CD4-positive, alpha-beta T cell treated with Interferon alpha-2 for 1 hour (primary cell): Measurements from ENCODE around the gene CECR2.
"Not testable (repeated sequence)": the region's sequence is repeated elsewhere in the genome, so short reads cannot be mapped to it uniquely, and the experiment has no call there.

Source experiments
- DNase-seq, 2 donors: peaks; one replicate each; pipeline ENCODE4 v3.0.0-alpha.2; 2020 to 2022

Gene CECR2

GRCh38 chr22:17407643-17408042 lies 38.4 kb downstream of the CECR2 start:
- DNase-seq, result no peak

- DNase-seq, result no peak
Measured at GRCh38 chr22:17410576-17410975, 41.3 kb downstream of the CECR2 start.

DNA sequence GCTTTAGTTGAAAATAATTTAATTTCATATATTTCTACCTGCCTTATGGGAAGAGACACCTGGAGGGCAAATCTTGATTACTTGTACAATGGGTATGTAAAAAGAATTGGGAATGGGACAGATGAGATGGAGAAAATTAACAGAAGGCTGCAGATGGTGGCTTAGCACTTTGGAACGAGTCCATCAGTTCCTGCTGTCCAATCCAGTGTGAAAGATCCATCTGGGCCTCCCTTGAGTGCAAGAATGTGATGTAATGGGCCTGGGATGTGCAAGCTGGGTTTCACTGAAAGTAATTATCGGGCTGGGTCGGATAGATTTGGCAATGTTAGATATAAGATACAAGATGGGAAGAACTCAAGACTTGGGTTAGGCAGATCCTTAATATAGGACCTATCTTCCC lies 42.0 kb downstream of the CECR2 start:
- DNase-seq, result no peak

- DNase-seq, result no peak
Measured at GRCh38 chr22:17412232-17412631, 43.0 kb downstream of the CECR2 start.

GRCh38 chr22:17418890-17419324 lies 49.6 kb downstream of the CECR2 start:
- no peak for DNase-seq

DNA sequence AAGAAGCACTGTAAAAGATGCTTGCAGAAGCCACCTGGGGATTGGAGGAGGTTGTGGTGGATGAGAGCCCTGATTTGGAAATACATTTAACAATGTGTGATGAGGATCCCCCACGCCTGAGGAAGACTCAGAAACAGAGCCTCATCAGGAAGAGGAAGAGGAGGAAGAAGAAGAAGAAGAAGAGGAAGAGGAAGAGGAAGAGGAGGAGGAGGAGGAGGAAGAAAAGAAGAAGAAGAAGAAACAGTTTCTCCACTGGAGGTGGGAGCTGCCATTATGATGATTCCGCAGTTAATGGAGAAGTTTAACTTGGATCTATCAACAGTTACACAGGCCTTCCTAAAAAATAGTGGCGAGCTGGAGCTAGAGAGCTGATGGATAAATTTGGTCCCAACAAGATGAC lies 50.1 kb downstream of the CECR2 start:
- DNase-seq, result no peak

GRCh38 chr22:17422736-17423343 lies 53.6 kb downstream of the CECR2 start:
- no peak for DNase-seq

DNA sequence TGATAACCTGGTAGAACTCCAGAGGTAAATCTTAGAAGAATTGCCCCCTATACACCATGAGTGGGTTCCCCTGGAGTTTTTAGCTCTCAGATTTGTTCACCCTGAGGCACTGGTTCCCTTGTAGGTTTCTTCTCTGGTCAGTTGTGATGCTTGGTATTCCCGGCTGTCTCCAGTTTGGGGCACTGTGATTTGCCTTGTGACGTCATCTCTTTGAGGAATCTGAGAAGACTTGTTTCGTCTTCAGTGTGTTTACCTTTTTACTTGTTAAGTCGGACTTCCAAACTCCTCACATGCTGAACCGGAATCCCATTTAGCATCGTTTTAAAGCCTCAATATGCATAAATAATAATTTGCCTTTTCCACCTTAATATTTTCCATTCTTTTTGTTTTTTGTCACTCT lies 54.4 kb downstream of the CECR2 start:
- no peak for DNase-seq

GRCh38 chr22:17427528-17427927 lies 58.3 kb downstream of the CECR2 start:
- not testable (repeated sequence) for DNase-seq

DNA sequence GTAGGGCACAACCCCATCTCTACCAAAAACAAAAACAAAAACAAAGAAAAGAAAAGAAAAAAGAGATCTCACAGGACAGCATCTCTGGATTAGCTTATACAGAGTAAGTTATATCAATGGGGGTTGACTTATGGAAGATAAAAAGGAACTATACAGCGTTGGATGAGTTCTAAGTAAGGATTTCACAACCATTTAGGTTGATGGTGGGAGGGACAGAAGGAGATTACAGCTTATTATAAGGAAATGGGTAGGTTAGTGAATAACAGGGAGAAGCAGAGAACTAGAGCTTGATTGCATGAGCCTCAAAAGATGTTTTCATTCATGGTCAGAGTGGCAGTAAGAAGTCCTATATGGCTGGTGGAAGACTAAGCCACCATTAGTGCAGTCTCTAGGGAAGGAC lies 60.3 kb downstream of the CECR2 start:
- no peak for DNase-seq

GRCh38 chr22:17430412-17430811 lies 61.2 kb downstream of the CECR2 start:
- no peak for DNase-seq

- DNase-seq, result no peak
Measured at GRCh38 chr22:17431179-17431578, 61.9 kb downstream of the CECR2 start.

- no peak for DNase-seq
Measured at GRCh38 chr22:17434856-17435255, 65.6 kb downstream of the CECR2 start.

DNA sequence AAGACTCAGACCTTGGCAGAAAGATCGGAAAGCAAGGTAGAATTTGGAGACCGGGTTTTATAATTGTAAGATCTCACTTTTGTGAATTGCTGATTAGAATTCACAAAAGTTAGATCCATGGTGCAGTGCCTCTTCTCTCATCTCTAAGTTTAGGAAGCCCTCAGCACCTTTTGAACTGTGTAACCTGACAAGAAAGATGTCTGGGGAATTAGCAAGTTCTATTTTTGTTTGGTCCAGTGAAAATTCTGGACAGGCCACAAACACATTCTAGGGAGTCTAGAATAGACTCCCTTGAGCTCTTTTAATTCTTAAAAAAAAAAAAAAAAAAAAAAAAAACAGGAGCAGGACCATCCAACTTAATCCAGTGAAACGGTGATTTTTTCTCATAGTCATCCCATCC lies 66.1 kb downstream of the CECR2 start:
- no peak for DNase-seq

DNA sequence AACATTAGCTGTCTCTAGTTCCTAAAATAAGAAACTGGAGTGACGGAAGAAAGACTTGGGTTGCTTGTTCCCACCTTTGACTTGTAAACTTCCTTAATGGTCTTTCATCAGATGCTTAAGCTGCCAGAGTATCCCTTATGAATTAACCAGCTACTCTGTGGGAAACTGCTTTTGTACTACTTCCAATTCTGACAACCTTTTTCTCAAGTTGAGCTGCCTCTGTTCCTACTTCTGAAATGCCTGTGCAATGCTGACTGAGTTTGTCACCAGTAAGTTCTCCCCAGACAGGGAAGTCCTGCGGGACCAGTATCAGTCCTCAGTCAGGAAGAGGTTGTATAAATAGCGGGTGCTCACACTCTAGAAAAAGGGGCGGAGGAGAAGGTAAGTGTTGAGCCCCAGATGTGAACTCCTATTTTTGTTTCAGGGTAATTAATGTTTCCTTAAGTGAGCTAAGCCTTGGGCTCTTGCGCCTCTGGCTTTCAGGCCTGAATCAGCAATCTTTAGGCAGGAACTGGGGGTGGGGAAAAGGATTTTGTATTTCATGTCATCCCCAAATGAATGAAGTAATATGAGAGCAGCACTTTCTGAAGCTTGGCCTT lies 67.2 kb downstream of the CECR2 start:
- DNase-seq, result no peak

DNA sequence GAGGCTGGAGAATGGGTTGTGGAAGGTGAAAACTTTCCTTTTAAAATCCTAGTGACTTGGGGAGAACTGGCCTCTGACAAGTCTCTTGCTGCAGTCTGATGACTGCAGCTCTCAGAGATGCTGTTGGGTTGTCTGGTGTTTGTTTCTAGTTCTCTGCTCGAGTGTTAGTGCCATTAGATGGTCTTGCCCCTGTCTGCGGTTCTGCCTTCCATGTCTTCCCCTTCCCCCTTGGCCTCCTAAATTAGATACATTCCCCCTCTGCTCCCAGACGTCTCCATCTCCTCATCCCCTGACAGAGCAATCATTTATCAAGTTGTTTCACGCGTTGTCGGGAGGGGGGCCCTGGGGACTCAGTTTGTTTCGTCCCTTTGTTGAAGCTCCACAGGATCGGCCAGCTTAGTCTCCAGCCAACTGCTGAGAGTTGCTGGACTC lies 67.7 kb downstream of the CECR2 start:
- no peak for DNase-seq

- DNase-seq, result no peak
Measured at GRCh38 chr22:17438026-17438425, 68.8 kb downstream of the CECR2 start.

- no peak for DNase-seq
Measured at GRCh38 chr22:17441326-17441725, 72.1 kb downstream of the CECR2 start.

DNA sequence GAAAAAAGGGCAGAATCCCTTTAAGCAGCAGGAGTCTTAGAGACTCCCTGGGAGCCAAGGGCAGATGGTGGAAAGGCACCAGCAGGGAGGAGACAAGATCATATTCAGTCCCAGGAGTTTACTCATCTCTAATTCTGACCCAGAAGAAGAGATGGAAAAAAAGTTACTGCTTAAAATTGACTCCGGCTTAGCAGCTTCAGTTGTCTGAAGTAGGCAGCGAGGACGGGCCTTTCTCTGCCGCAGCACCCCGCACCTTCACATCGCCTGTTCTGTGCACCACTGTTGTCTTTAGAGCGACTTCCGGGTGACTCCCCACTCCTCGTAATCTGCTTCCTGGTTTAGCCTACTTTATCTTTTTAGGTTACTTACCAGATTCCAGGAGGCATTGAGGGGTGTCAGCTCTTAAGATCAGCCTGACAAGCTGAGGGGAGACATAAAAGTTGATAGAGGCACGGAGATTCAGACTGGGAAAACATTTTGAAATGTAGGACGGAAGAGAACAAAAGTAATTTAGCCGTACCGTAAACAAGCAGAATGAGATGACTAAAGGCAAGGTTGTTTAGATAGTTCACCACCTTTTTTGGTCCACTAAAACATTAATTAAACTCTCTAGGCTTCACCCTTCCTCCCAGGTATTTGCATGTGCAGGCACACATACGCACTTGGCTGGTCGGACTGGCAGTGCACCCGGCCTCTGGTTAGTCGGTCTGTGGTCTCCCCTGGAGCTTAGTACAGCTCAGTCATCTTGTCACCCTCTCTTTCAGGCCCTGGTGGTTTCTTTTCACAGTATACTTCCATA lies 74.3 kb downstream of the CECR2 start:
- no peak for DNase-seq

DNA sequence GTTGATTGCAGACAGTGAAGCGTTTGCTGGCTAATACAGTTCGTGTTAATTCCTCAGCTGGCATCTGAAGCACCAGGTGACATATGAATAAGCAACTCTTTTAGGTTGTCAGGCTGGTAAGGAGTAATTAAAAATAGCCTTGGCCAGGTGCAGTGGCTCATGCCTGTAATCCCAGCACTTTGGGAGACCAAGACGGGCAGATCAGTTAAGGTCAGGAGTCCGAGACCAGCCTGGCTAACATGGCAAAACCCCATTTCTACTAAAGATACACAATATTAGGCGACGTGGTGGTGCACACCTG lies 74.9 kb downstream of the CECR2 start:
- no peak for DNase-seq

GRCh38 chr22:17446698-17447097 lies 77.4 kb downstream of the CECR2 start:
- DNase-seq, result no peak

DNA sequence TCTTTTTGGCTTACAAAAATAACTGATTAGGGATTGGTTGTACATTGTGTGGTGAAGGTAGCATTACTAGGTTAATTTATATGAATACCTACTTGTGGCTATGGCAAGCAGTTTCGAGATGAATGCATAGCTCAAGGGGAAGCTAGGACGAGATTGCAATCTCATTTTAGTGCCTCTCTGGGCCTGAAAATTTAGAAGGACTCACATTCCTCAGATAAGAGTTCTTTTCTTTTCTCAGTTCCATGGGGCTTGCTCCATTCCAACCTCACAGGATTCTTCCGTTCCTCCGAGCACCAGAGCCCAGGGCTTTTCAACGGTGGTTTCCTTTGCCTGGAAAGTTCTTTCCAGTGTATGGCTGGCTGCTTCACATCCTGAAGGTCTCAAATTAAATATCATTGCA lies 82.1 kb downstream of the CECR2 start:
- DNase-seq, result no peak

GRCh38 chr22:17460895-17461294 lies 91.6 kb downstream of the CECR2 start:
- DNase-seq, result no peak

- no peak for DNase-seq
Measured at GRCh38 chr22:17470880-17471500, 101.7 kb downstream of the CECR2 start.
